HG02981 (cell line): ENCODE measurements around the gene RABL2B.

Experiments used
- ATAC-seq: cut with Tn5 transposase; IDR thresholded peaks from one replicate; pipeline ENCODE4 v1.9.1; 2021; ENCODE audit warnings: mild to moderate bottlenecking, moderate library complexity; ENCODE audit not compliant: unreplicated experiment

Gene RABL2B

GRCh38 chr22:50722716-50723428 lies 60.6 kb downstream of the RABL2B start:
- ATAC-seq: no peak

DNA sequence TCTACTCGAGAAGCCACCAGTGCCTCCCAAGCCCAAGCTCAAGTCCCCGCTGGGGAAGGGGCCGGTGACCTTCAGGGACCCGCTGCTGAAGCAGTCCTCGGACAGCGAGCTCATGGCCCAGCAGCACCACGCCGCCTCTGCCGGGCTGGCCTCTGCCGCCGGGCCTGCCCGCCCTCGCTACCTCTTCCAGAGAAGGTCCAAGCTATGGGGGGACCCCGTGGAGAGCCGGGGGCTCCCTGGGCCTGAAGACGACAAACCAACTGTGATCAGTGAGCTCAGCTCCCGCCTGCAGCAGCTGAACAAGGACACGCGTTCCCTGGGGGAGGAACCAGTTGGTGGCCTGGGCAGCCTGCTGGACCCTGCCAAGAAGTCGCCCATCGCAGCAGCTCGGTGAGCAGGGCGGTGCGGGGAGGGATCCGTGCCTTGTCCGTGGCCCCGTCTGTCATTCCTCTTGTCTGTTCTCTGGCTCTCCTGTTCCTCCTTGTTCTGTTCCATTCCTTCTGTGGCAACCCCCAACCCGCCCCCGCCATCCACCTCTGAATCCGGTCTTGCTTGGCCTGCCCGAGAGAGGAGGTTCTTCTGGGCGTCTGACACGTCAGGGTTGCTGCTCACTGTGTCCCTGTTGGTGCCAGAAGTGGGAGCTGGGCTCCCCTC lies 61.3 kb downstream of the RABL2B start:
- no peak for ATAC-seq

DNA sequence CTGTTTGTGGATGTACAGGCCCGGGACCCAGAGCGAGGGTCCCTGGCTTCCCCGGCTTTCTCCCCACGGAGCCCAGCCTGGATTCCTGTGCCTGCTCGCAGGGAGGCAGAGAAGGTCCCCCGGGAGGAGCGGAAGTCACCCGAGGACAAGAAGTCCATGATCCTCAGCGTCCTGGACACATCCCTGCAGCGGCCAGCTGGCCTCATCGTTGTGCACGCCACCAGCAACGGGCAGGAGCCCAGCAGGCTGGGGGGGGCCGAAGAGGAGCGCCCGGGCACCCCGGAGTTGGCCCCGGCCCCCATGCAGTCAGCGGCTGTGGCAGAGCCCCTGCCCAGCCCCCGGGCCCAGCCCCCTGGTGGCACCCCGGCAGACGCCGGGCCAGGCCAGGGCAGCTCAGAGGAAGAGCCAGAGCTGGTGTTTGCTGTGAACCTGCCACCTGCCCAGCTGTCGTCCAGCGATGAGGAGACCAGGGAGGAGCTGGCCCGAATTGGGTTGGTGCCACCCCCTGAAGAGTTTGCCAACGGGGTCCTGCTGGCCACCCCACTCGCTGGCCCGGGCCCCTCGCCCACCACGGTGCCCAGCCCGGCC lies 62.1 kb downstream of the RABL2B start:
- no peak for ATAC-seq

- no peak for ATAC-seq
These were observed 62.9 kb downstream of the RABL2B start for GRCh38 chr22:50720301-50721256.

- ATAC-seq: no peak
These were observed 63.6 kb downstream of the RABL2B start for GRCh38 chr22:50719814-50720300.

- no peak for ATAC-seq
These were observed 65.1 kb downstream of the RABL2B start for GRCh38 chr22:50718352-50718709.

DNA sequence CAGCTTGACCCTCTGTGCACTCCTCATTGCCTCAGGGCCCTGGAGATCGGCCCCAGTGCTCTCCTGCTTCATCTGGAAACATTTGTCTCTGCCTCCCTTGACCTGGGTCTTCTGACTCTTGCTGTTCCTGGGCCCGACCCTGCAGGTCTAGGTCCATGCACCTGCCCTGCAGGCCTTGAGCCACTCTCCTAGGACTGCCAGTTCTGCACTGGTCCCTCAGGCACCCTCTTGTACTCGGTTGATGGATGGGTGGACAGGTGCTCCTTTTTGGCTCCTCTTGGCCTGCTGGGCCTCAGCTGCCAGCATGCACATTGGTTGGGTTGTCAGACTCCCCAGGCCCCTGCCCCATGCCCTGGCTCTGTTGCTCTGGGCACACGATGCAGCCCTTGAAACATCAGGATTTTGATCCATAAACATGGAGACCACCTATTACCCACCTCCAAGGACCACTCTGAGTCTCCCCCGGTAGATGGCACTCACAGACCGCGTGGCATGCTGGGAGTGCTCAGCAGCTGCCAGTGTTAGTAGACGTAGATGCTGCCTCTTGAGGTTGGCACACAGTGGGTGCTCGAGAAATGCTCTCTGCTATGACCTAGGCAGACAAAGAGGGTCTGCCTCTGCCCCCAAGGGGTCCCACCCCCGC lies 65.6 kb downstream of the RABL2B start:
- ATAC-seq: no peak
